ENCODE data around the gene PRKCZ.

DNA sequence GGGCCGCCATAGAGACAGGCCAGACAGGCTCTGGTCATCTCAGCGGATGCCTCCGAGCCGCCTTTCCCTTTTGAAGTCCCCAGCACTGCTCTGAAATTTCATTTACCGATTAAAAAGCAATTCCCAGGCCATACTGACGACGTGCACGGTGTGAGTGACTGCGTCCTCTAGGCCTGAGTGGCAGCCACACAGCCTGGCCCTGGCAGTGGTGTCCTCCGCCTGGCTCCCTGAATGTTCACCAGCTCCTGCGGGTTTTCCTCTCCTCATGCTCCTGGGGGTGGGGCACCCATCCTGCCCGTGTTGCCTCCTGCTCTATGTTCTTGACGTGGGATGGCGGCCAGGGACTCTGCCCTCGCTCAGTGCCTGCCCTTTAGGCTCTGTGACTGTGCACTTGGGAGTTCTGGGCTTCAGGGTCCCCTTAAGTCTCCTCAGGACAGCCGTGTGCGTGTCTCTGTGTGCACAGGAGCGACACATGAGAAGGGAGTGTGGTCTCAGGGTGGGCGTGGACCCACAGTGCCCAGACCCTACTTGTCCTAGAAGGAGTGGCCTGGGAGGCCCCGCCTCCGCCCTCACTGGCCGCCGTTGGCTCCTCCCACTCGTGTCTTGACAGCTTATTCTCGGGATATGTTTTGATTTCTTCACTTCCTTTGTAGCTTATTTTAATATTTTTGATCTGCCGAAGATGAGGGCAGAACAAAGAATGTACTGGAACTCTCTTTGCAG, 181.5 kb downstream of the PRKCZ start:
- TF ChIP-seq, protein P1, sequence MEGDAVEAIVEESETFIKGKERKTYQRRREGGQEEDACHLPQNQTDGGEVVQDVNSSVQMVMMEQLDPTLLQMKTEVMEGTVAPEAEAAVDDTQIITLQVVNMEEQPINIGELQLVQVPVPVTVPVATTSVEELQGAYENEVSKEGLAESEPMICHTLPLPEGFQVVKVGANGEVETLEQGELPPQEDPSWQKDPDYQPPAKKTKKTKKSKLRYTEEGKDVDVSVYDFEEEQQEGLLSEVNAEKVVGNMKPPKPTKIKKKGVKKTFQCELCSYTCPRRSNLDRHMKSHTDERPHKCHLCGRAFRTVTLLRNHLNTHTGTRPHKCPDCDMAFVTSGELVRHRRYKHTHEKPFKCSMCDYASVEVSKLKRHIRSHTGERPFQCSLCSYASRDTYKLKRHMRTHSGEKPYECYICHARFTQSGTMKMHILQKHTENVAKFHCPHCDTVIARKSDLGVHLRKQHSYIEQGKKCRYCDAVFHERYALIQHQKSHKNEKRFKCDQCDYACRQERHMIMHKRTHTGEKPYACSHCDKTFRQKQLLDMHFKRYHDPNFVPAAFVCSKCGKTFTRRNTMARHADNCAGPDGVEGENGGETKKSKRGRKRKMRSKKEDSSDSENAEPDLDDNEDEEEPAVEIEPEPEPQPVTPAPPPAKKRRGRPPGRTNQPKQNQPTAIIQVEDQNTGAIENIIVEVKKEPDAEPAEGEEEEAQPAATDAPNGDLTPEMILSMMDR (IDR thresholded peaks at IDR 0.05; ENCODE audit: low read depth, low read length), result no peak
- no peak for TF ChIP-seq POLR2A (IDR thresholded peaks at IDR 0.05; ENCODE audit: extremely low read depth, insufficient read length)

All from NB4 (cell line).